Measurements from ENCODE around the gene SPINT3.
A peak's percentile ranks its signal among the peaks of the same experiment; 100 is the strongest.

SPINT3 gene

GRCh38 chr20:45515147-45515913, at the start of gene SPINT3:
TSS of gene SPINT3 (minus strand) at chr20:45515622. CDS start at chr20:45515608, 14 bp downstream.
- DNase-seq, result no peak

- DNase-seq, result no peak
Measured at GRCh38 chr20:45564760-45565276, 49.4 kb upstream of the SPINT3 start.

- no peak for DNase-seq
Measured at GRCh38 chr20:45555198-45555597, 39.8 kb upstream of the SPINT3 start.

- no peak for DNase-seq
Measured at GRCh38 chr20:45552456-45552855, 37.0 kb upstream of the SPINT3 start.

- DNase-seq, result no peak
Measured at GRCh38 chr20:45550765-45551164, 35.3 kb upstream of the SPINT3 start.

- no peak for DNase-seq
Measured at GRCh38 chr20:45548410-45548809, 33.0 kb upstream of the SPINT3 start.

- no peak for DNase-seq
Measured at GRCh38 chr20:45547206-45547770, 31.9 kb upstream of the SPINT3 start, which contains the start of gene EPPIN. TSS of gene EPPIN (minus strand) at chr20:45547401. CDS start at chr20:45547357, 44 bp downstream.

GRCh38 chr20:45545754-45546453, 30.5 kb upstream of the SPINT3 start:
- peak in 1 of 2 experiments; percentile 3 for DNase-seq

GRCh38 chr20:45545351-45545750, 29.9 kb upstream of the SPINT3 start:
- DNase-seq, result no peak

- no peak for DNase-seq
Measured at GRCh38 chr20:45539382-45539781, 24.0 kb upstream of the SPINT3 start, which contains the start of gene WFDC6. TSS of gene WFDC6 (minus strand) at chr20:45539482. CDS start at chr20:45539407, 75 bp downstream.

- DNase-seq, result no peak
Measured at GRCh38 chr20:45538209-45538799, 22.9 kb upstream of the SPINT3 start.

GRCh38 chr20:45527294-45527693, 11.9 kb upstream of the SPINT3 start:
- no peak for DNase-seq

- no peak for DNase-seq
Measured at GRCh38 chr20:45523821-45524220, 8.4 kb upstream of the SPINT3 start.

- DNase-seq, result no peak
Measured at GRCh38 chr20:45518282-45518681, 2.9 kb upstream of the SPINT3 start.

- DNase-seq, result no peak
Measured at GRCh38 chr20:45510242-45510862, 5.1 kb downstream of the SPINT3 start.

- DNase-seq, result no peak
Measured at GRCh38 chr20:45509091-45509490, 6.3 kb downstream of the SPINT3 start.

- DNase-seq, result no peak
Measured at GRCh38 chr20:45508068-45508886, 7.1 kb downstream of the SPINT3 start.

GRCh38 chr20:45507011-45507820, 8.2 kb downstream of the SPINT3 start:
- DNase-seq, result no peak

GRCh38 chr20:45506398-45506797, 9.0 kb downstream of the SPINT3 start:
- DNase-seq, result no peak

GRCh38 chr20:45503403-45503802, 12.0 kb downstream of the SPINT3 start:
- no peak for DNase-seq

GRCh38 chr20:45502561-45502960, 12.9 kb downstream of the SPINT3 start:
- DNase-seq, result no peak
